ENCODE results near the gene RPL7A. TPM values are rescaled to one million over a fixed set of nuclear protein-coding genes. Genes with fewer than 3 reads are reported as not detected.

Gene RPL7A
- total and polyA plus RNA-seq, 2 of the 13 experiments (the other 11 are each of a cell fraction or from before 2014, with no cell fraction given), result 2,401 to 2,938 TPM

- TF ChIP-seq ZBTB7B (CRISPR knock-in tag; IDR thresholded peaks at IDR 0.05) (no peak), ZSCAN22 (CRISPR knock-in tag; IDR thresholded peaks at IDR 0.05) (no peak), SMAD3 (CRISPR knock-in tag; IDR thresholded peaks at IDR 0.05) (no peak), KDM5B (CRISPR knock-in tag; IDR thresholded peaks at IDR 0.05; ENCODE audit: borderline replicate concordance) (no peak; the same call in none of the 2 replicates), TBX3 (IDR thresholded peaks at IDR 0.05; ENCODE audit: borderline replicate concordance) (no peak), ZNF704 (CRISPR knock-in tag; IDR thresholded peaks at IDR 0.05; ENCODE audit: borderline replicate concordance) (0 out of 2 replicates have a peak, but pooled peaks have one; percentile 32), ZNF292 (CRISPR knock-in tag; IDR thresholded peaks at IDR 0.05; ENCODE audit: borderline replicate concordance, low read depth) (peak; percentile 42; the same call in 1 of the 2 replicates), HINFP (CRISPR knock-in tag; IDR thresholded peaks at IDR 0.05; ENCODE audit: low read depth) (no peak), SOX5 (CRISPR knock-in tag; IDR thresholded peaks at IDR 0.05; ENCODE audit: borderline replicate concordance) (peak; percentile 61; the same call in 1 of the 2 replicates), TCF7L2 (IDR thresholded peaks at IDR 0.05; ENCODE audit: low read depth, low read length) (no peak), ZNF660 (CRISPR knock-in tag; IDR thresholded peaks at IDR 0.05; ENCODE audit: borderline replicate concordance, low read depth) (no peak), ARNTL (CRISPR knock-in tag; IDR thresholded peaks at IDR 0.05) (peak; percentile 67; the same call in 1 of the 2 replicates), ETV6 (CRISPR knock-in tag; conservative IDR thresholded peaks at IDR 0.05) (no peak), RBM22 (optimal IDR thresholded peaks at IDR 0.05; ENCODE audit: low read length) (no peak), ZSCAN25 (CRISPR knock-in tag; IDR thresholded peaks at IDR 0.05) (peak; percentile 42; the same call in 1 of the 2 replicates), WIZ (CRISPR knock-in tag; IDR thresholded peaks at IDR 0.05) (no peak), MTF1 (CRISPR knock-in tag; IDR thresholded peaks at IDR 0.05) (no peak), SCMH1 (CRISPR knock-in tag; IDR thresholded peaks at IDR 0.05; ENCODE audit: borderline replicate concordance) (no peak), MIXL1 (CRISPR knock-in tag; IDR thresholded peaks at IDR 0.05) (no peak)
- TF ChIP-seq, protein P1, sequence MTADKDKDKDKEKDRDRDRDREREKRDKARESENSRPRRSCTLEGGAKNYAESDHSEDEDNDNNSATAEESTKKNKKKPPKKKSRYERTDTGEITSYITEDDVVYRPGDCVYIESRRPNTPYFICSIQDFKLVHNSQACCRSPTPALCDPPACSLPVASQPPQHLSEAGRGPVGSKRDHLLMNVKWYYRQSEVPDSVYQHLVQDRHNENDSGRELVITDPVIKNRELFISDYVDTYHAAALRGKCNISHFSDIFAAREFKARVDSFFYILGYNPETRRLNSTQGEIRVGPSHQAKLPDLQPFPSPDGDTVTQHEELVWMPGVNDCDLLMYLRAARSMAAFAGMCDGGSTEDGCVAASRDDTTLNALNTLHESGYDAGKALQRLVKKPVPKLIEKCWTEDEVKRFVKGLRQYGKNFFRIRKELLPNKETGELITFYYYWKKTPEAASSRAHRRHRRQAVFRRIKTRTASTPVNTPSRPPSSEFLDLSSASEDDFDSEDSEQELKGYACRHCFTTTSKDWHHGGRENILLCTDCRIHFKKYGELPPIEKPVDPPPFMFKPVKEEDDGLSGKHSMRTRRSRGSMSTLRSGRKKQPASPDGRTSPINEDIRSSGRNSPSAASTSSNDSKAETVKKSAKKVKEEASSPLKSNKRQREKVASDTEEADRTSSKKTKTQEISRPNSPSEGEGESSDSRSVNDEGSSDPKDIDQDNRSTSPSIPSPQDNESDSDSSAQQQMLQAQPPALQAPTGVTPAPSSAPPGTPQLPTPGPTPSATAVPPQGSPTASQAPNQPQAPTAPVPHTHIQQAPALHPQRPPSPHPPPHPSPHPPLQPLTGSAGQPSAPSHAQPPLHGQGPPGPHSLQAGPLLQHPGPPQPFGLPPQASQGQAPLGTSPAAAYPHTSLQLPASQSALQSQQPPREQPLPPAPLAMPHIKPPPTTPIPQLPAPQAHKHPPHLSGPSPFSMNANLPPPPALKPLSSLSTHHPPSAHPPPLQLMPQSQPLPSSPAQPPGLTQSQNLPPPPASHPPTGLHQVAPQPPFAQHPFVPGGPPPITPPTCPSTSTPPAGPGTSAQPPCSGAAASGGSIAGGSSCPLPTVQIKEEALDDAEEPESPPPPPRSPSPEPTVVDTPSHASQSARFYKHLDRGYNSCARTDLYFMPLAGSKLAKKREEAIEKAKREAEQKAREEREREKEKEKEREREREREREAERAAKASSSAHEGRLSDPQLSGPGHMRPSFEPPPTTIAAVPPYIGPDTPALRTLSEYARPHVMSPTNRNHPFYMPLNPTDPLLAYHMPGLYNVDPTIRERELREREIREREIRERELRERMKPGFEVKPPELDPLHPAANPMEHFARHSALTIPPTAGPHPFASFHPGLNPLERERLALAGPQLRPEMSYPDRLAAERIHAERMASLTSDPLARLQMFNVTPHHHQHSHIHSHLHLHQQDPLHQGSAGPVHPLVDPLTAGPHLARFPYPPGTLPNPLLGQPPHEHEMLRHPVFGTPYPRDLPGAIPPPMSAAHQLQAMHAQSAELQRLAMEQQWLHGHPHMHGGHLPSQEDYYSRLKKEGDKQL (CRISPR knock-in tag; IDR thresholded peaks at IDR 0.05; ENCODE audit: low read depth), result no peak
- TF ChIP-seq, protein P2, sequence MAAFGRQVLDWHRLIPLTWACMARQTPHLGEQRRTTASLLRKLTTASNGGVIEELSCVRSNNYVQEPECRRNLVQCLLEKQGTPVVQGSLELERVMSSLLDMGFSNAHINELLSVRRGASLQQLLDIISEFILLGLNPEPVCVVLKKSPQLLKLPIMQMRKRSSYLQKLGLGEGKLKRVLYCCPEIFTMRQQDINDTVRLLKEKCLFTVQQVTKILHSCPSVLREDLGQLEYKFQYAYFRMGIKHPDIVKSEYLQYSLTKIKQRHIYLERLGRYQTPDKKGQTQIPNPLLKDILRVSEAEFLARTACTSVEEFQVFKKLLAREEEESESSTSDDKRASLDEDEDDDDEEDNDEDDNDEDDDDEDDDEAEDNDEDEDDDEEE (CRISPR knock-in tag; IDR thresholded peaks at IDR 0.05), result 0 out of 2 replicates have a peak, but pooled peaks have one; percentile 47
- TF ChIP-seq, protein P3, sequence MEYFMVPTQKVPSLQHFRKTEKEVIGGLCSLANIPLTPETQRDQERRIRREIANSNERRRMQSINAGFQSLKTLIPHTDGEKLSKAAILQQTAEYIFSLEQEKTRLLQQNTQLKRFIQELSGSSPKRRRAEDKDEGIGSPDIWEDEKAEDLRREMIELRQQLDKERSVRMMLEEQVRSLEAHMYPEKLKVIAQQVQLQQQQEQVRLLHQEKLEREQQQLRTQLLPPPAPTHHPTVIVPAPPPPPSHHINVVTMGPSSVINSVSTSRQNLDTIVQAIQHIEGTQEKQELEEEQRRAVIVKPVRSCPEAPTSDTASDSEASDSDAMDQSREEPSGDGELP (IDR thresholded peaks at IDR 0.05; ENCODE audit: borderline replicate concordance, low read depth), result peak; percentile 96
These were observed 38.3 kb downstream of the RPL7A start (continued) for GRCh38 chr9:133386338-133386737.

Data from HepG2 (cell line).